Measurements from ENCODE around the gene MBNL1. TPM values are rescaled to one million over a fixed set of nuclear protein-coding genes. Genes with fewer than 3 reads are reported as not detected.

Gene MBNL1
- total RNA-seq, 1 experiment from 2014 or later, result 200 TPM

DNA sequence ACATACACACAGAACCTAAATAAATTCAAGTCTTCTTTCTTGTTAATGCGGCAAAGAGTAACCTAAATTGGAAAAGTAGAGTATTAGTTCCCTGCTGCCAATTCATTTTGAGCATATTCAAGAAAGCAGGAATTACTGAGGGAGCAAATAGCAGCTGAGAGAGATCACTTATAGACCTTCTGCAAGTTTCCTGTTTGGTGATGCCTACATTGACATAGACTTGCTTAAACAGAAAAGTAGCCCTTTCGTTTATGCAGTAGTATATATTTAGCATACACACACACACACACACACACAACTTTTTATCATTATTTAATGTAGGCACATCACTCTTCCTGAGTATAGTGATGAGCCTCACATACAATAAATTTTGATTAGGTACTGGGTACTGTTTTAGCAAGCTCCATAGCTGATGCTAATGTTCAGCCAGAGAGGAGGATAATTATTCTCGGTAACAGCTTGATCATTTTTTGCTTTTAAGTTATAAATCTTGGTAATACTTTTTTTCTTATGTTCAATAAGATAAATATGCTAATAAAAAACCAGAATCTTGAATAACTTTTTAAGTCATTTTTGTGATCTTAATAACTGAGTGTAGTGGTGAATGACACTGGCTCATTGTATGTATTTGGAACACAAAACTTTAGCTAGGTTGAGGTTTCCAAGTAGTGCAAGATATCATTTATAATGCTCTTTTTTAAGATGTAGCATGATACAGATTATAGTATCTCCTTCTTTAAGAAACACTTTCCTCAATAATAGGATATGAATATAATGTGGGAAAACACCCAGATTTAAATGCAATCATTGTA, 174.7 kb downstream of the MBNL1 start:
- peak; percentile 25; the same call in 1 of the 2 replicates for ATAC-seq
- ChIA-PET CTCF (interaction anchor here (0.6 to 2.1 kb wide), 12 partner anchors 29 to 525 kb away, joined by 3 to 17 read pairs (median 3); no protein-coding TSS in a partner anchor), RAD21 (ENCODE audit: low non-redundant PET in 1 of 2, low total read pairs in 2 of 2, uncharacterized antibody in 2 of 2, unreplicated experiment in 2 of 2) (interaction anchor here (1.0 to 1.5 kb wide), 2 partner anchors 260 kb away, joined by 4 to 5 read pairs; no protein-coding TSS in a partner anchor), POLR2A (interaction anchor here (1.6 kb wide), 1 partner anchor 174 kb away, joined by 5 read pairs; the partner anchor contains the start of gene MBNL1)
- Histone ChIP-seq H4K20me1 (ENCODE audit: insufficient read depth) (peaks cover 13% of the 10 kb centered on the region; the same call in 1 of the 2 replicates), H3K4me3 (replicated peaks in 1 of 2; ENCODE audit: low read depth in 1 of 2, low read length in 2 of 2) (no peak overlapping the region), H3K36me3 (ENCODE audit: control insufficient read depth in 1 of 2, insufficient read depth in 2 of 2, low read length in 2 of 2) (peaks cover 4 to 17% of the 10 kb centered on the region in 2 experiments; a peak in 3 of 4 replicates), H3K4me1 (ENCODE audit: control insufficient read depth in 1 of 2, insufficient read depth in 2 of 2, low read length in 2 of 2) (peaks cover 8 to 12% of the 10 kb centered on the region in 2 experiments; a peak in 3 of 4 replicates), H2AFZ (ENCODE audit: low read depth, low read length, poor library complexity, severe bottlenecking) (no peak overlapping the region), H3K27me3 (ENCODE audit: insufficient read depth, low read length) (no peaks in the 10 kb centered on the region), H3K27ac (ENCODE audit: low read depth, low read length) (peak overlapping the region; percentile 17; the same call in 1 of the 2 replicates), H3K9me2 (ENCODE audit: insufficient read depth) (no peaks in the 10 kb centered on the region), H3K9me3 (ENCODE audit: control insufficient read depth in 1 of 2, insufficient read depth in 1 of 2, low read depth in 1 of 2, low read length in 2 of 2) (no peaks in the 10 kb centered on the region), H3K9ac (ENCODE audit: low read length) (no peak overlapping the region), H3K4me2 (ENCODE audit: low read length) (peak overlapping the region; percentile 11; the same call in 1 of the 2 replicates), H3K79me2 (ENCODE audit: insufficient read depth, low read length) (peaks cover 87% of the 10 kb centered on the region)
- DNase-seq (ENCODE audit: low read depth, low spot score), result no peak
- no peak for TF ChIP-seq EZH2 (IDR thresholded peaks at IDR 0.05)
- TF ChIP-seq JUND (IDR thresholded peaks at IDR 0.05), result no peak
- TF ChIP-seq YY1 (IDR thresholded peaks at IDR 0.05; ENCODE audit: extremely low read depth, insufficient replicate concordance, low read depth, low read length), result no peak
- no peak for TF ChIP-seq POLR2A (IDR thresholded peaks at IDR 0.05; ENCODE audit: borderline replicate concordance, extremely low read depth, insufficient read depth, insufficient read length)
- no peak for TF ChIP-seq CTCF (IDR thresholded peaks at IDR 0.05 in 2 of 3, conservative IDR thresholded peaks at IDR 0.05 in 1 of 3; ENCODE audit: borderline replicate concordance in 1 of 3, insufficient read depth in 1 of 3, low read depth in 2 of 3, low read length in 2 of 3)
- TF ChIP-seq, protein P1, sequence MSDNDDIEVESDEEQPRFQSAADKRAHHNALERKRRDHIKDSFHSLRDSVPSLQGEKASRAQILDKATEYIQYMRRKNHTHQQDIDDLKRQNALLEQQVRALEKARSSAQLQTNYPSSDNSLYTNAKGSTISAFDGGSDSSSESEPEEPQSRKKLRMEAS (IDR thresholded peaks at IDR 0.05), result no peak
- no peak for TF ChIP-seq EZH2phosphoT487 (IDR thresholded peaks at IDR 0.05; ENCODE audit: borderline replicate concordance)
- no peak for TF ChIP-seq ZNF274 (IDR thresholded peaks at IDR 0.05; ENCODE audit: low read depth, low read length)
- no peak for TF ChIP-seq ZFX (IDR thresholded peaks at IDR 0.05)
- TF ChIP-seq SP1 (IDR thresholded peaks at IDR 0.05; ENCODE audit: low read depth), result no peak
- no peak for TF ChIP-seq CBX3 (IDR thresholded peaks at IDR 0.05; ENCODE audit: low read depth)
- no peak for TF ChIP-seq TCF7L2 (IDR thresholded peaks at IDR 0.05; ENCODE audit: borderline replicate concordance, extremely low read depth, insufficient read depth, insufficient read length)
- TF ChIP-seq POLR2AphosphoS5 (IDR thresholded peaks at IDR 0.05; ENCODE audit: low read depth, low read length), result no peak
- no peak for TF ChIP-seq RAD21 (IDR thresholded peaks at IDR 0.05; ENCODE audit: low read depth)
- no peak for TF ChIP-seq SRF (IDR thresholded peaks at IDR 0.05; ENCODE audit: low read depth)
- no peak for TF ChIP-seq CEBPB (IDR thresholded peaks at IDR 0.05; ENCODE audit: low read depth)
- BruUV-seq (replicated peaks), result no TSS peak
- intact Hi-C loops (cut with micrococcal nuclease), result loop anchor here (1.0 to 5.0 kb wide), 4 partner anchors 171 to 417 kb away; no protein-coding TSS in a partner anchor
